ENCODE measurements around the gene DCC. TPM values are rescaled to one million over a fixed set of nuclear protein-coding genes. Genes with fewer than 3 reads are reported as not detected.
"Not testable (repeated sequence)": the region's sequence is repeated elsewhere in the genome, so short reads cannot be mapped to it uniquely, and the experiment has no call there.

Gene DCC
- total RNA-seq, 4 donors from 2014 or later: 0.13 TPM; not detected in 3

DNA sequence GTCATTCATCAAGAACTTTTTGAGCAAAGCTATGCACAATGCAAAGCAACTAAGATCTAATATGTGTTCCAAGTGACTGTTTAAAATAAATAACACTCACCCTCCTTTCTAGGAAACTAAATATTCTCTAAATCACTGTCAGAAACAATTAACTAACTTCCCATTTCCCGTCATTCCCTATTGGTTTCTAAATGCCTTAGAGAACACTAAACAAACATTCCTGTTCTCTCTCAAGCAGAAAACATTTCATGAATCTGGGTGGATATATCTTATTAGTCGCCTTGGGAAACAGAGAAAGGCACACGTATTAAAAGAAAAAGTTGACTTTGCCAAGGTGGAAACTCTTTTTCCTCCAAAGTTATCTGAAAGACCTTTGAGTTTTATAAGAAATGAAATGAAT, 1149.3 kb downstream of the DCC start:
- no peak for DNase-seq (ENCODE audit: low spot score in 2 of 2)
- H3K4me3 ChIP-seq (ENCODE audit: low read depth, poor library complexity, severe bottlenecking): no peak overlapping the region
- WGBS, 2 donors: 13 to 24% methylated on average over 3 of the region's 3 CpGs
- intact Hi-C loops (cut with DNase I; ENCODE audit: low total_unique reads): no loop called here
- TF ChIP-seq, protein P1, sequence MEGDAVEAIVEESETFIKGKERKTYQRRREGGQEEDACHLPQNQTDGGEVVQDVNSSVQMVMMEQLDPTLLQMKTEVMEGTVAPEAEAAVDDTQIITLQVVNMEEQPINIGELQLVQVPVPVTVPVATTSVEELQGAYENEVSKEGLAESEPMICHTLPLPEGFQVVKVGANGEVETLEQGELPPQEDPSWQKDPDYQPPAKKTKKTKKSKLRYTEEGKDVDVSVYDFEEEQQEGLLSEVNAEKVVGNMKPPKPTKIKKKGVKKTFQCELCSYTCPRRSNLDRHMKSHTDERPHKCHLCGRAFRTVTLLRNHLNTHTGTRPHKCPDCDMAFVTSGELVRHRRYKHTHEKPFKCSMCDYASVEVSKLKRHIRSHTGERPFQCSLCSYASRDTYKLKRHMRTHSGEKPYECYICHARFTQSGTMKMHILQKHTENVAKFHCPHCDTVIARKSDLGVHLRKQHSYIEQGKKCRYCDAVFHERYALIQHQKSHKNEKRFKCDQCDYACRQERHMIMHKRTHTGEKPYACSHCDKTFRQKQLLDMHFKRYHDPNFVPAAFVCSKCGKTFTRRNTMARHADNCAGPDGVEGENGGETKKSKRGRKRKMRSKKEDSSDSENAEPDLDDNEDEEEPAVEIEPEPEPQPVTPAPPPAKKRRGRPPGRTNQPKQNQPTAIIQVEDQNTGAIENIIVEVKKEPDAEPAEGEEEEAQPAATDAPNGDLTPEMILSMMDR (IDR thresholded peaks at IDR 0.05): no peak
- TF ChIP-seq POLR2A (IDR thresholded peaks at IDR 0.05): no peak

DNA sequence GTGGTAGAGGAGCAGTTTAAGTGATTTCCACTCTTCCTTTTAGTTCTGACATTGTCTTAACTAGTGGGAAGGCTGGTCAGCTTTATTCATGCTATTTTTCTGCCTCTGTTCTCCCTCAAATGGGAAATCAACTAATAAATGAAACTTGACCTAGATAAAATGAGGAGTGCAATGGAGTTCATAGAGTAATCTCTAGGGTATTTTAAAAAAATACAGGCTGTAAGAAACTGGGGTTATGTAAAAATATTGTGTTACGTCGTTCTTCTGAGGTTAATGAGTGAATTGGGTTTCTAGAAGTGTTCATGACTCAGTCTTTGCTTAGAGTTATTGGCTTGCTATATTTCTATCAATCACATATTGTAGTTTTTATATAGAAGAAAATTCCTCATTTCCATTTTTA, 1150.0 kb downstream of the DCC start:
- intact Hi-C loops (cut with DNase I; ENCODE audit: low total_unique reads): loop anchor here (5.0 kb wide), 1 partner anchor 552 kb away; no protein-coding TSS in a partner anchor
- WGBS, 2 donors: 60 to 61% methylated on average over 2 of the region's 2 CpGs
- no peak for DNase-seq (ENCODE audit: low spot score in 2 of 2)
- TF ChIP-seq, protein P1 (IDR thresholded peaks at IDR 0.05): no peak
- H3K4me3 ChIP-seq (ENCODE audit: low read depth, poor library complexity, severe bottlenecking): no peak overlapping the region

DNA sequence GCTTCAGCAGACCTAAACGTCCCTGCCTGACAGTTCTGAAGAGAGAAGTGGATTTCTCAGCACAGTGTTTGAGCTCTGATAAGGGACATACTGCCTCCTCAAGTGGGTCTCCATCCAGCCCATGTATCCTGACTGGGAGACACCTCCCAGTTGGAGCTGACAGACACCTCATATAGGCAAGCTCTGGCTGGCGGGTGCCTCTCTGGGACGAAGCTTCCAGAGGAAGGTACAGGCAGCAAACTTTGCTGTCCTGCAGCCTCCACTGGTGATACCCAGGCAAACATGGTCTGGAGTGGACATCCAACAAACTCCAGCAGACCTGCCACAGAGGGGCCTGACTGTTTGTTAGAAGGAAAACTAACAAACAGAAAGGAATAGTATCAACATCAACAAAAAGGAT, 1156.0 kb downstream of the DCC start:
- intact Hi-C loops (cut with DNase I; ENCODE audit: low total_unique reads): no loop called here
- H3K4me3 ChIP-seq (ENCODE audit: low read depth, poor library complexity, severe bottlenecking): no peak overlapping the region

DNA sequence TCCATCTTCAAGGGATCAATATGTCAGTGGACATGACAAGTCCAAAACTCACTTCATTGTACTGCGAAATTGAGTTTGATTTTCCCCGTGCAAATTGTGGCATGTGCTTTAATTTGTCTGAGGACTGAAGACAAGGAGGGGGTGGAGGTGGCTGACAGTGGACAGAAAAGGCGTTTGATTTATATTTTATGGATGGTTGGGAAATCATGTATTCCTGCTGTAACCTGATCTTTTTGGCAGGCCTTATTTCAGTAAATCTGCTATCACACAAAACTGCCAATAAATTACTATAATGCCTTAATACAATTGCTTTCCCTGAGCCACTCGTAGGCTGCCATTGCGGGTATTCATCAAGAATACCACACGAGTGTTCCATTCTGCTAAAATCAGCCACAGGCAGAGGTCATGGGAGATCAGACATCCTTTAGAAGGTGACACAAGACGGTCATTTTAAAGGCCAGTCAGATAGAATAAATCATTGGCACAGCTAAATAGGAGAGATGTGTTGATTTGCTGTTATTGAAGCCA, 1164.0 kb downstream of the DCC start:
- TF ChIP-seq POLR2A (IDR thresholded peaks at IDR 0.05): no peak
- TF ChIP-seq, protein P1 (IDR thresholded peaks at IDR 0.05): no peak
- WGBS, 2 donors: 45 to 56% methylated on average over 7 of the region's 7 CpGs
- DNase-seq (ENCODE audit: low spot score in 2 of 2): no peak
- intact Hi-C loops (cut with DNase I; ENCODE audit: low total_unique reads): no loop called here
- no peak overlapping the region for H3K4me3 ChIP-seq (ENCODE audit: low read depth, poor library complexity, severe bottlenecking)

More for the DNA sequence above, 1156.0 kb downstream of the DCC start:
- TF ChIP-seq, protein P1 (IDR thresholded peaks at IDR 0.05): no peak
- no peak for TF ChIP-seq POLR2A (IDR thresholded peaks at IDR 0.05)
- WGBS, 2 donors: 75 to 78% methylated on average over 3 of the region's 3 CpGs
- DNase-seq (ENCODE audit: low spot score in 2 of 2): no peak

DNA sequence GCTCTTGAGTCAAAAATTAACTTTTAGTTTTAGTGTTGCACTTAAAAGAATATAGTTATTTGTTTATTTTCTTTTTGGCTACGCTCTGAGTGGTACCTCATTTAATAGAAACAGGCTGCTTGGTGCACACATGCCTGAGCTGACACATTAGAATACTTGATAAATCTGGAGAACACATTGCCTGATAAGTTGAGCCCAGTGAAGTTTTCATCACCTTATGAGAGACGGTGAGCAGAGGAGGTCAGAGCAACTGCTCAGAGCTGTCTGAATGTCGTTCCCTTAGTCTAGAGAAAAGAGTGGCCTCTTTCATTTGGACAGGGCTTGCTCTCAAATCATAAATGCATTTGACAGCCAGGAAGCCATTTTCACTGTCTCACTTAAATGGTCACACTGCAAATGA, 1168.5 kb downstream of the DCC start:
- WGBS, 2 donors: 57 to 75% methylated on average over 3 of the region's 3 CpGs
- no peak for DNase-seq (ENCODE audit: low spot score in 2 of 2)
- TF ChIP-seq POLR2A (IDR thresholded peaks at IDR 0.05): no peak
- TF ChIP-seq, protein P1 (IDR thresholded peaks at IDR 0.05): no peak
- no peak overlapping the region for H3K4me3 ChIP-seq (ENCODE audit: low read depth, poor library complexity, severe bottlenecking)
- intact Hi-C loops (cut with DNase I; ENCODE audit: low total_unique reads): no loop called here

DNA sequence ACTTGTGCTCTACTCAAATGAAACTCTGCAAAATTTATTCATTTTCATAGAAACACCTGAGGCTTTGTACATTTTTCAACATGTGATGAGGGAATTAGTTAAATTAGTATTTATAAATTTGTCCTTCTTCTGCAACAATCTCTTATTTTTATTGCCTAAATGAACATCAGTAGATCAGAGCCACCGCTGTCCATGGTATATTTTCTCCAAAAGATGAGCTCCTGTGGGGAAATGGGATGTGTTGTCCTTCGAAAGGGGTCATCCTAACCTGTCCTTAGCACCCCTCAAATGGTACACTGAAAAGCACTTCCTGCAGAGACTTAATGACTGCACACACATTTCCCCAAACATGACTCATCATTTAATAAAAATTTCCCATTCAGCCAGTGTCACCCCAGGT, 1169.9 kb downstream of the DCC start:
- TF ChIP-seq, protein P1 (IDR thresholded peaks at IDR 0.05): no peak
- no peak for TF ChIP-seq POLR2A (IDR thresholded peaks at IDR 0.05)
- WGBS, 2 donors: 76 to 81% methylated on average over 2 of the region's 2 CpGs
- intact Hi-C loops (cut with DNase I; ENCODE audit: low total_unique reads): no loop called here
- no peak for DNase-seq (ENCODE audit: low spot score in 2 of 2)
- no peak overlapping the region for H3K4me3 ChIP-seq (ENCODE audit: low read depth, poor library complexity, severe bottlenecking)

DNA sequence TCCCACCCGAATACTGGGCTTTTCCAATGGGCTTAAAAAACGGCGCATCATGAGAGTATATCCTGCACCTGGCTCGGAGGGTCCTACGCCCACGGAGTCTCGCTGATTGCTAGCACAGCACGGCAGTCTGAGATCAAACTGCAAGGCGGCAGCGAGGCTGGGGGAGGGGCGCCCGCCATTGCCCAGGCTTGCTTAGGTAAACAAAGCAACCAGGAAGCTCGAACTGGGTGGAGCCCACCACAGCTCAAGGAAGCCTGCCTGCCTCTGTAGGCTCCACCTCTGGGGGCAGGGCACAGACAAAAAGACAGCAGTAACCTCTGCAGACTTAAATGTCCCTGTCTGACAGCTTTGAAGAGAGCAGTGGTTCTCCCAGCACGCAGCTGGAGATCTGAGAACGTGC, 1171.7 kb downstream of the DCC start:
- intact Hi-C loops (cut with DNase I; ENCODE audit: low total_unique reads); DNase-seq (ENCODE audit: low spot score in 2 of 2); H3K4me3 ChIP-seq (ENCODE audit: low read depth, poor library complexity, severe bottlenecking): not testable (repeated sequence)
- 89 to 91% methylated on average over 7 to 13 of the region's 15 CpGs for WGBS, 2 donors
